GM12873 (cell line): Measurements from ENCODE around the gene RCOR3.

ENCODE experiments used
- CTCF ChIP-seq: IDR thresholded peaks from 2 replicates; pipeline ENCODE4 v1.5.1; 2012; ENCODE audit warnings: low read depth, mild to moderate bottlenecking, moderate library complexity, low read length, control low read depth; ENCODE audit not compliant: insufficient read depth; ENCODE audit errors: missing control alignments

Gene RCOR3

GRCh38 chr1:211336161-211336560, 77.0 kb downstream of the RCOR3 start:
- no peak for TF ChIP-seq CTCF

GRCh38 chr1:211336775-211337174, 77.6 kb downstream of the RCOR3 start:
- TF ChIP-seq CTCF = no peak

GRCh38 chr1:211337430-211338223, 78.5 kb downstream of the RCOR3 start:
- no peak for TF ChIP-seq CTCF

GRCh38 chr1:211338224-211338620, 79.1 kb downstream of the RCOR3 start:
- no peak for TF ChIP-seq CTCF

- TF ChIP-seq CTCF = no peak
Measured at GRCh38 chr1:211339631-211340041, 80.5 kb downstream of the RCOR3 start.

- no peak for TF ChIP-seq CTCF
Measured at GRCh38 chr1:211340622-211341507, 81.7 kb downstream of the RCOR3 start.

GRCh38 chr1:211341999-211342398, 82.8 kb downstream of the RCOR3 start:
- TF ChIP-seq CTCF = no peak
